ENCODE results near the gene CTXN1.

The CTXN1 gene

DNA sequence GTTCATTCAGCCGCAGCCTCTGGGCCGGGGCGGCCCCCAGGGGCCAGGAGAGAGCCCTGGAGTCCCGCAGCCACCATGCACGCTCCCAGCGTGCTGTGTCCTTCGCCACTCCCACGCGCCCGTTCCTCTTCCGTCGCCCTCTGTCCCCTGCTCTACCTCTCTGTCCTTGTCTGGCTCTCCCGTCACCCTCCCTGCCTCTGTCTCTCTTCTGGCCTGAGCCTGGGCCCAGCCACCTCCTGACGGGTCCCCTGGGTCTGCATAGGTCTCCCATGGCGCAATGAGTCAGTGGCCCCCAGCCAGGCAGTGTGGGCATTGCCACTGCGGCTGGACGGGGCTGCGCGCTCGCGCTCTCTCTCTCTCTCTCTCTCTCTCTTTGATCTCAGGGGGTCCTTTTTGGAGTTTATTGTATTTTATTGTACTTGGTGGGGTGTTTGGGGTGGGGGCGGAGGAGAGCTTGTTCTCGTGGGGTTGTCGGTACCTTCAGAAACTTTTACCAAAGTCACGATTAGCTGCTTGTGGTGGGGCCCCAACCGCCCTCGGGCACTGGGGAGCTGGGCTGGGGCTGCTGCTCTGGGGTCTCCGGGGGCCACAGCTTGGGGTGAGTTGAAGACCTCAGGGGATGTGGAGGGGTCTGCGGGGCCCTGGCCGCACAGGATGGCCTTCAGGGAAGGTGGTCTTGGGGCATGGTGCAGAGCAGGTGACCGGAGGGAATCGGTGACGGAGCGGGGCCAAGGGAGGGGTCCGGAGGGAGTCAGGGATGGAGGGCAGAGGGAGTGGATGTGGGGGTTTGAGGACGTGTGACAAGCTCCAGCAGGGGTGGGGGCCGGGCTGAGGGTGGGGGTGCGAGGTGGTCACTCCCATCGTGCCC, 13.0 kb downstream of the CTXN1 start:
- no peak for DNase-seq

- DNase-seq = no peak
Measured at GRCh38 chr19:7912144-7912696, 13.7 kb downstream of the CTXN1 start.

GRCh38 chr19:7911508-7912143, 14.3 kb downstream of the CTXN1 start:
- DNase-seq = no peak

- no peak for DNase-seq
Measured at GRCh38 chr19:7910321-7911161, 15.4 kb downstream of the CTXN1 start.

DNA sequence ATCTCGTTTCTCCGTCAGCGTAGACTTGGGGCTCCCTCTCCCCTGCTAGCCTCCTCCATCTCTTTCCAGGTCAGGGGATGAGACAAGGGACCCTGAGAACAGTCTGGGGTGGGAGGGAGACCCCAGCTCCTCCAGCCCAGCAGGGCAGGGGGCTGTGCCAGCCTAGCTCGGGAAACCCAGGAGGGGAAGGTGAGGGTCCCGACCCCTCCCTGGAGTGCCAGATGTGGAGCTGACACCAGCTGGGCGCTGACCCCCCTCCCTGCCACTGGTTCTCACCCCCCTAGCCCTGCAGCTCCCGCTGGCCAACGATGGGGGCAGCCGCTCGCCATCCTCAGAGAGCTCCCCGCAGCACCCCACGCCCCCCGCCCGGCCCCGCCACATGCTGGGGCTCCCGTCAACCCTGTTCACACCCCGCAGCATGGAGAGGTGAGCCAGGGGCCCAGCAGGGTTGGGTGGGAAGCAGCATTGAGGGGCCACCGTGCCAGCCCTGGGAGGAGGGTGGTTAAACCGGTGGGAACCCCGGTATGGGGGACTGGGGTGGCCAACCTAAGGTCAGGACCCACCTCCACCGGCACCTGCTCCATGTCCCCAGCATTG, 16.4 kb downstream of the CTXN1 start:
- DNase-seq = no peak

DNA sequence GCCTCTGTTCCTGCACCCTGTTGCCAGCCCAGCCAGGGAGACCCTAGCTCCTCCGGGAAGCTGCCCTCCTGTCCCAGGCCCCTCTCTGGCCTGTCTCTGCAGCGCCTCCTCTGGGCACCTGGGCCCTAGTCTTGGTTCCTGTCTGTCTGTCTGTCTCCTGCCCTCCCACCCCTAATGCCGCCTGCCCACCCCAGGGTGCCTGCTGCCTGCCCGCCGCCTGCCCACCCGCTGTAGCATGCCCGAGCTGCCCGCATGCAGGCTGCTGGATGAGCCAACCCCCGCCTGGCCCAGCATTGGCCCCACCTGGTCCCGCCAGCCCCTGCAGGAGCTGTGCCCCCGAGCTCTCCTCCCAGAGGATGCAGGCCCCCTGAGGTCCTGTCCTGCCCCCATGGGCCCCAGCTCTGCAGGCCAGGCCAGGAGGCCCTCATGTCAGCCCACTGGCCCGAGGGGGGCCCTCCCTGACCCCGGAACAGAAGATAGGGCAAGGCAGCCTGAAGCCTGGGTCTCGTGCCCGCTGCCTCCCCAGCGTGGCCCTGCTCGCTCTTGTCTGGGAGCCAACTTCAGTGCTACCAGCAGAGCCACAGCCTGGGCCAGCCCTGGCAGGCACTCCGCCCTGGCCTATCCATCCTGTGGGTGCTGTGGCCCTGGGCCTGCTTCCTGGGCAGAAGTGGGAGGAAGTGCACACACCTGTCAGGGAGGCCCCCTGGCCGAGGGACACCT, 17.0 kb downstream of the CTXN1 start:
- DNase-seq = no peak

- DNase-seq = no peak
Measured at GRCh38 chr19:7908078-7908699, 17.7 kb downstream of the CTXN1 start.

DNA sequence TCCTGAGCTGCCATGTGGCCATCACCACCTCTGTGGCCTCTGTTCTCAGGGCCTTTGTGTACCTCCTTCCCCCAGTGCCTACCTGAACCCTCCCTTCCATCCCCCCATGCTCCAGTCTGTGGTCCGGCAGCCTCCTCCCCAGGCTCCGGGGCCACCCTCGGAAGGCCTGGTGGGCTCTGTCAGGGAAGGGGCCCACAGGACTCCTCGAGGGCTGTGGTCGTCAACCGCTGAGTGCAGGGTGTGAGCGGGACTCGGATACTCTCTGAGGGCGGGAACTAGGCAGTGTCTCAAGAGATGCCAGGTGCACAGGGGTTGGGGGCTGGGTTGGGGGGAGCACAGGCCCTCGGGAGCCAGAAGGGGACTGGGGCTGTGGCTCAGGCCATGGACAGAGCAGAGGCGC, 18.4 kb downstream of the CTXN1 start:
- no peak for DNase-seq

GRCh38 chr19:7907122-7907521, 18.8 kb downstream of the CTXN1 start:
- DNase-seq = no peak

DNA sequence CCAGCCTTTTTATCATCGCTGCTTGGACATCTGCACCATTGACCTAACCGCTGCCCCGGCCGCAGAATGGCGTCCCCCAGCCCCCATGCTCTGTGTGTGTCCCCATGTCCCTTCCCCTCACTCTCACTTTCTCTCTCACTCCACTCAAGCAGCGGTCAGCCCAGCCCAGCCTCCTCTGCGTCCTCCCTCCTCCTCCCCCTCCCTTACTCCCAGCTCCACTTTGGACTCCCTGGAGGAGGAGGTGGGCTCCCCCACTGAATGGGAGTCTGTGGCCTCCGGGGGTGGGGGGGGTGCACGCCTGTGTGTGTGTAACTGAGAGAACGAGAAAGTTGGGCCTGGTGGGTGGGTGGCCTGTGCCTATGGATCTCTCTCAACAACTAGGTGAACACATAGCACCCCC, 20.1 kb downstream of the CTXN1 start:
- DNase-seq = no peak

DNA sequence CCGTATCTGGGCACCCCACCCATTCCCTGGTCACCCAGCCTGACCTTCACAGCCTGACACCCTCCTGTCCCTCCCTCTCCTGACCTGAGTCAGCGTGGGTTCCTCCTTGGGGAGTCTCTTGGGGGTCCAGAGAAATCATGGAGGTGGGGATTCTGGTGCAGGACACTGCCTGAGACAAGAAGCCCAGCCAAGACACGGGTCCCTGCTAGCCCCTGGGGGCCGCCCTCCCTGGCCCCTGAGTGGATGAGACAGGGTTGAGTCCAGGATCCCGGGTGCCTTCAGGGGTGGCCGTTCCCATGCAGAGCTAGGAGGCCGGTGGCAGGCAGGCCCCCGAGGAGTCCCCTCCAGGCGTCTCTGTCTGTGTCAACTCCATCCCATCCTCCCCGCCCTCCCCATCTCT, 20.7 kb downstream of the CTXN1 start:
- DNase-seq = no peak

GRCh38 chr19:7904074-7905020, 21.6 kb downstream of the CTXN1 start:
- no peak for DNase-seq

DNA sequence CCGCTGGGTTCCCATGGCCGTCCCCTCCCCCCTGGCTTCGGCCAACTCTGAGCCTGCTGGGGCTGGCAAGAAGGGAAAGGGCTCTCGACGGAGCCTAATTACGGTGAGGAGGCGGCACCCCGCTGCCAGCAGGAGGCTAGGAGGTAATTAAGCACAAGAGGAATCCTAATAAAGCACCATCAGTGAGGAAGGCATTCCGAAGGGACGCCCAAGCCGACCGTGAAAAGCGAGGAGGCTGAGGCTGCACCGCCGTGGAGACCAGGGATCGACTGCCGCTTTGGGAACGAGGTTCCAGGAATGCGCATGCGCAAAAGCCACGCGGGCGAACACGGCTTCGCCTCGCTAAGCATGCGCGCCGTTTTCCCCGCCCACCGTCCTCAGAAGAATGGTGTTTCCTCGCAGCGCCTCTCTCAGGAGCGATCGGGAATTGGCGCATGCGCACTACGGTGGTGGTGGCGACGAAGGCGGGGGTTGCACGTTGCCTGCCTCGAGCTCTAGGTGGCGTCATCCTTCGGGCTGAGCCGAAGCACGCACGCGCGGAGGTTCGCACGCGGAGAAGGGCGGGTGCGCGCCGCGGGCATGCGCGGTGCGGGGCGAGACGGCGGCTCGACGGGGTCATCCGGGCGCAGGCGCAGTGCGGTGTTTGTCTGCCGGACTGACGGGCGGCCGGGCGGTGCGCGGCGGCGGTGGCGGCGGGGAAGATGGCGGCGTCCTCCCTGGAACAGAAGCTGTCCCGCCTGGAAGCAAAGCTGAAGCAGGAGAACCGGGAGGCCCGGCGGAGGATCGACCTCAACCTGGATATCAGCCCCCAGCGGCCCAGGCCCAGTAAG, 22.5 kb downstream of the CTXN1 start, which contains the start of gene MAP2K7:
Gene MAP2K7 (plus strand): TSS at position 634 of the 830 bp plus-strand sequence. CDS start 68 bp downstream, at position 702.
- DNase-seq = peak; percentile 100

GRCh38 chr19:7902796-7903243, 23.1 kb downstream of the CTXN1 start:
- no peak for DNase-seq

DNA sequence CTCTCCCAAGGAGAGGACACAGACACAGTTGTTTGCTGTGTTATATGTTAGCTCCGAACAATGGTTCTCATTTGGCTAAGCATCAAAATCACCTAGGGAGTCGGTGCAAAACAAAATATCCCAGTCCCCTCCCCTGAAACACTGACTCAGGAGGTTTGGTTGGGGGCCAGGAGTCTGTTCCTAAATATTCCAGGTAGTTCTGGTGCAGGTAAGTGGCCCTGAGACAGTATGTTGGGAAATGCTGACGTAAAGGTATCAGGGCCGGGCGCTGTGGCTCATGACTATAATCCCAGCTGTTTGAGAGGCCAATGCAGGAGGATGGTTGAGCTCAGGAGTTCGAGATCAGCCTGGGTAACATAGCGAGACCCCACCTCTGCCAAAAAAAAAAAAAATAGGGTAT, 24.6 kb downstream of the CTXN1 start:
- no peak for DNase-seq

DNA sequence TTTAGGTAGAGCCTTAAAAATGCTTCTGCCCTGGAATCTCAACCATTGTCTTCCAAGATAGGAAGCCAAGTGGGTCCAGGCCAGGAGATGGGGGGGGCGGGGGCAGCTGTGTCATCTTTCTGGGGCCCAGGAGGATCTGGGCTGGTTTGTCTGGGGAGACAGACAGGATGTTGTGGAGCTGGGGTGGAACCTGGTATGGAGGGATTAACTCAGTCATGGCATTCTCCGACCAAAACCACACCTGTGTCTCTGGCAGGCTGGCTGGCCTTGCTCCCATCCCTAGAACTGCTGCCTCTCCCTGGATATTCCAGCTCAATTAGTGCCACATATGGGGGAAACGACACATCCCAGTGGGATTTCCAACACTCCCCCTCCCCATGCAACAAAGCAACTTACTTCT, 25.0 kb downstream of the CTXN1 start:
- no peak for DNase-seq

- DNase-seq = no peak
Measured at GRCh38 chr19:7900401-7900870, 25.5 kb downstream of the CTXN1 start.

DNA sequence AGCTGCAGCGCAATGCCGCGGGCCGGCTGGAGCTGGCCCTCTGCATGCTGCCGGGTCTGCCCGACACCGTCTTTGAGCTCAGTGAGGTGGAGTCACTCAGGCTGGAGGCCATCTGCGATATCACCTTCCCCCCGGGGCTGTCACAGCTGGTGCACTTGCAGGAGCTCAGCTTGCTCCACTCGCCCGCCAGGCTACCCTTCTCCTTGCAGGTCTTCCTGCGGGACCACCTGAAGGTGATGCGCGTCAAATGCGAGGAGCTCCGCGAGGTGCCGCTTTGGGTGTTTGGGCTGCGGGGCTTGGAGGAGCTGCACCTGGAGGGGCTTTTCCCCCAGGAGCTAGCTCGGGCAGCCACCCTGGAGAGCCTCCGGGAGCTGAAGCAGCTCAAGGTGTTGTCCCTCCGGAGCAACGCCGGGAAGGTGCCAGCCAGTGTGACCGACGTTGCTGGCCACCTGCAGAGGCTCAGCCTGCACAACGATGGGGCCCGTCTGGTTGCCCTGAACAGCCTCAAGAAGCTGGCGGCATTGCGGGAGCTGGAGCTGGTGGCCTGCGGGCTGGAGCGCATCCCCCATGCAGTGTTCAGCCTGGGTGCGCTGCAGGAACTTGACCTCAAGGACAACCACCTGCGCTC, 26.1 kb downstream of the CTXN1 start:
- no peak for DNase-seq

DNA sequence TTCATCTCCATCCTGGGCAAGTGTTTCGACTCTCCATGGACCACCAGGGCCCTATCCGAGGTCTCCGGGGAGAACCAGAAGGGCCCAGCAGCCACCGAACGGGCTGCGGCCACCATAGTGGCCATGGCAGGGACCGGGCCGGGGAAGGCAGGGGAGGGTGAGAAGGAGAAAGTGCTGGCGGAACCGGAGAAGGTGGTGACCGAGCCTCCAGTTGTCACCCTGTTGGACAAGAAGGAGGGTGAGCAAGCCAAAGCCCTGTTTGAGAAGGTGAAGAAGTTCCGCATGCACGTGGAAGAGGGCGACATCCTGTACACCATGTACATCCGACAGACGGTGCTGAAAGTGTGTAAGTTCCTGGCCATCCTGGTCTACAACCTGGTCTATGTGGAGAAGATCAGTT, 27.0 kb downstream of the CTXN1 start:
- DNase-seq = no peak

Measured in activated T-cell treated with anti-CD3 and anti-CD28 coated beads for 4 hours (primary cell).